Measurements from ENCODE around the gene NTN5. TPM values are rescaled to one million over a fixed set of nuclear protein-coding genes. Genes with fewer than 3 reads are reported as not detected.

NTN5 gene
- total and polyA plus RNA-seq, 8 donors, result 0.29 to 1.4 (median 0.95) TPM

DNA sequence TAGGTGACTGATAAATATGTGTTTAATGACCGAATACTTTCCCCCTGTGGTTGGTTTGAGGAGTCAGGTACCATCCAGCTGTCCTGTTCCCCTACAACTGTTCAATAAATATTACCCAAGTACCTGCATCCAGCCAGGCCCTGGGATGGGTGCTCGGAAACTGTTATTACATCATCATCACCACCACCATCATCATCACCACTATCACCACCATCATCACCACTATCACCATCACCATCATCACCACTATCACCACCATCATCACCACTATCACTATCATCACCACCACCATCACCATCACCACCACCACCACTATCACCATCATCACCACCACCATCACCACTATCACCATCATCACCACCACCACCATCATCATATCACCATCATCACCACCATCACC is 4.1 kb downstream of the NTN5 start:
- no peak for ATAC-seq
- intact Hi-C loops (cut with DNase I), result no loop called here

GRCh38 chr19:48668332-48668731 is 4.5 kb downstream of the NTN5 start:
- TF ChIP-seq, protein P1, sequence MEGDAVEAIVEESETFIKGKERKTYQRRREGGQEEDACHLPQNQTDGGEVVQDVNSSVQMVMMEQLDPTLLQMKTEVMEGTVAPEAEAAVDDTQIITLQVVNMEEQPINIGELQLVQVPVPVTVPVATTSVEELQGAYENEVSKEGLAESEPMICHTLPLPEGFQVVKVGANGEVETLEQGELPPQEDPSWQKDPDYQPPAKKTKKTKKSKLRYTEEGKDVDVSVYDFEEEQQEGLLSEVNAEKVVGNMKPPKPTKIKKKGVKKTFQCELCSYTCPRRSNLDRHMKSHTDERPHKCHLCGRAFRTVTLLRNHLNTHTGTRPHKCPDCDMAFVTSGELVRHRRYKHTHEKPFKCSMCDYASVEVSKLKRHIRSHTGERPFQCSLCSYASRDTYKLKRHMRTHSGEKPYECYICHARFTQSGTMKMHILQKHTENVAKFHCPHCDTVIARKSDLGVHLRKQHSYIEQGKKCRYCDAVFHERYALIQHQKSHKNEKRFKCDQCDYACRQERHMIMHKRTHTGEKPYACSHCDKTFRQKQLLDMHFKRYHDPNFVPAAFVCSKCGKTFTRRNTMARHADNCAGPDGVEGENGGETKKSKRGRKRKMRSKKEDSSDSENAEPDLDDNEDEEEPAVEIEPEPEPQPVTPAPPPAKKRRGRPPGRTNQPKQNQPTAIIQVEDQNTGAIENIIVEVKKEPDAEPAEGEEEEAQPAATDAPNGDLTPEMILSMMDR (IDR thresholded peaks at IDR 0.05), result no peak
- Histone ChIP-seq H3K36me3 (no peaks in the 10 kb centered on the region), H3K27me3 (no peaks in the 10 kb centered on the region), H3K4me3 (no peak overlapping the region), H3K9me3 (no peaks in the 10 kb centered on the region), H3K27ac (no peak overlapping the region), H3K4me1 (no peaks in the 10 kb centered on the region)
- intact Hi-C loops (cut with DNase I), result no loop called here
- no peak for DNase-seq
- ATAC-seq, result no peak

More for the DNA sequence above, 4.1 kb downstream of the NTN5 start:
- H3K36me3 ChIP-seq, result no peaks in the 10 kb centered on the region
- H3K4me1 ChIP-seq, result no peaks in the 10 kb centered on the region
- H3K4me3 ChIP-seq, result no peak overlapping the region
- H3K27ac ChIP-seq, result no peak overlapping the region
- no peak for DNase-seq
- no peaks in the 10 kb centered on the region for H3K27me3 ChIP-seq
- TF ChIP-seq, protein P1 (IDR thresholded peaks at IDR 0.05), result no peak
- H3K9me3 ChIP-seq, result no peaks in the 10 kb centered on the region

GRCh38 chr19:48665786-48666185 is 7.0 kb downstream of the NTN5 start:
- TF ChIP-seq, protein P1 (IDR thresholded peaks at IDR 0.05), result no peak
- no peak for ATAC-seq
- Histone ChIP-seq H3K4me3 (no peak overlapping the region), H3K4me1 (peaks cover 2 to 6% of the 10 kb centered on the region in 2 donors), H3K27ac (no peak overlapping the region), H3K27me3 (no peaks in the 10 kb centered on the region), H3K9me3 (no peaks in the 10 kb centered on the region), H3K36me3 (no peaks in the 10 kb centered on the region)
- intact Hi-C loops (cut with DNase I), result no loop called here
- DNase-seq, result no peak

DNA sequence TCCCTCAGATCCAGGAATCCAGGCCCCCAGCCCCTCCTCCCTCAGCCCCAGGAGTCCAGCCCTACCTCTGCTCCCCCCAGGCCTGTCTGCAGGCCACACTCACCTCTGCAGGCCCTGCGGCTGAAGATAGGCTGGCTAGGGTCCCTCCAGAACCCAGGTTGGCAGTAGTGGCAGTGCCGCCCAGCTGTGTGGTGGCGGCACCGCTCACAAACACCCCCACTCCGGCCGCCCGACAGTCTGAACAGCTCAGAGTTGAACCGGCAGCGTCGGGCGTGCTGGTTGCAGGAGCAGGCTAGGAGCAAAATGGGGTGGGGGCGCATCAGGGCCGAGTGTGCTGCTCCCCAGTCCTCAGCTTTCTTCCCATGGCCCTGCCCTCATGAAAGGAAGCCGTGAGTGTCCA is 8.3 kb downstream of the NTN5 start:
- H3K4me1 ChIP-seq, result peaks cover 5 to 13% of the 10 kb centered on the region in 2 donors
- H3K9me3 ChIP-seq, result no peaks in the 10 kb centered on the region
- H3K27ac ChIP-seq, result no peak overlapping the region
- peak in 1 of 4 donors; percentile 73 for DNase-seq
- TF ChIP-seq, protein P1 (IDR thresholded peaks at IDR 0.05), result no peak
- no peaks in the 10 kb centered on the region for H3K27me3 ChIP-seq
- no peak for ATAC-seq
- H3K4me3 ChIP-seq, result no peak overlapping the region
- H3K36me3 ChIP-seq, result no peaks in the 10 kb centered on the region
- intact Hi-C loops (cut with DNase I), result no loop called here

GRCh38 chr19:48663667-48664066 is 9.2 kb downstream of the NTN5 start:
- no peaks in the 10 kb centered on the region for H3K9me3 ChIP-seq

More at GRCh38 chr19:48663667-48664066, 9.2 kb downstream of the NTN5 start:
- intact Hi-C loops (cut with DNase I), result no loop called here
- Histone ChIP-seq H3K27me3 (no peaks in the 10 kb centered on the region), H3K4me3 (no peak overlapping the region), H3K36me3 (no peaks in the 10 kb centered on the region), H3K4me1 (peaks cover 5 to 13% of the 10 kb centered on the region in 2 donors), H3K27ac (no peak overlapping the region)
- DNase-seq (no peak), ATAC-seq (no peak)
- TF ChIP-seq, protein P1 (IDR thresholded peaks at IDR 0.05), result no peak
